Central memory CD4-positive, alpha-beta T cell (primary cell): Measurements from ENCODE around the gene MTSS2.

Experiments used
- DNase-seq: peaks from one replicate; pipeline ENCODE4 v3.0.0; 2022

Gene MTSS2

GRCh38 chr16:70697594-70698170 lies 11.8 kb upstream of the MTSS2 start:
- DNase-seq = no peak

GRCh38 chr16:70696952-70697593 lies 11.2 kb upstream of the MTSS2 start:
- no peak for DNase-seq

- no peak for DNase-seq
Measured at GRCh38 chr16:70696355-70696754, 10.5 kb upstream of the MTSS2 start.

- no peak for DNase-seq
Measured at GRCh38 chr16:70695331-70696070, 9.6 kb upstream of the MTSS2 start.

- DNase-seq = no peak
Measured at GRCh38 chr16:70694868-70695218, 9.0 kb upstream of the MTSS2 start.

GRCh38 chr16:70694088-70694867 lies 8.4 kb upstream of the MTSS2 start:
- no peak for DNase-seq

- no peak for DNase-seq
Measured at GRCh38 chr16:70692873-70693671, 7.2 kb upstream of the MTSS2 start.

GRCh38 chr16:70692130-70692872 lies 6.4 kb upstream of the MTSS2 start:
- no peak for DNase-seq

- no peak for DNase-seq
Measured at GRCh38 chr16:70691223-70692129, 5.6 kb upstream of the MTSS2 start.

- DNase-seq = no peak
Measured at GRCh38 chr16:70689970-70690891, 4.4 kb upstream of the MTSS2 start.

- DNase-seq = no peak
Measured at GRCh38 chr16:70689035-70689969, 3.4 kb upstream of the MTSS2 start.

- no peak for DNase-seq
Measured at GRCh38 chr16:70688246-70688742, 2.4 kb upstream of the MTSS2 start.

- no peak for DNase-seq
Measured at GRCh38 chr16:70687671-70688245, 1.9 kb upstream of the MTSS2 start.

- DNase-seq = no peak
Measured at GRCh38 chr16:70687102-70687511, 1.3 kb upstream of the MTSS2 start.

GRCh38 chr16:70686376-70687101 lies 686 bp upstream of the MTSS2 start:
- no peak for DNase-seq

- DNase-seq = no peak
Measured at GRCh38 chr16:70685061-70685937, 554 bp downstream of the MTSS2 start.
